Endothelial cell of umbilical vein (primary cell): ENCODE results near the gene FOCAD. TPM values are rescaled to one million over a fixed set of nuclear protein-coding genes. Genes with fewer than 3 reads are reported as not detected.
A peak's percentile ranks its signal among the peaks of the same experiment; 100 is the strongest.

ENCODE experiments used
- BruUV-seq: library from RNA; stranded (reverse); fragments of 400-500 nt; replicated peaks from 2 replicates; lab custom pipeline; 2021; lab: Mats Ljungman, UMichigan
- CTCF ChIA-PET: fragments of 300-600, 350-600 bp; sonication (Branson Sonifier 250); formaldehyde crosslinking; loops from one replicate; lab custom pipeline; 2021; ENCODE audit warnings: antibody characterized with exemption, inconsistent platforms; lab: Charles Lee
- POLR2A ChIA-PET: fragments of 300-600, 350-600 bp; sonication (Branson Sonifier 250); formaldehyde crosslinking; loops from one replicate; lab custom pipeline; 2021; ENCODE audit warnings: antibody characterized with exemption, inconsistent platforms; lab: Charles Lee
- DNase-seq: peaks from one replicate; pipeline ENCODE4 v3.0.0-alpha.2; 2011; ENCODE audit warnings: low read depth, low spot score
- FAIRE-seq: peaks from 2 replicates; lab custom pipeline; 2011; peaks lifted over from hg19 to GRCh38; lab: Jason Lieb, UNC
- H2AFZ ChIP-seq: 2 replicates; pipeline ENCODE4 v1.6.0; 2012; ENCODE audit warnings: low read depth, low read length, control low read depth, inconsistent platforms
- H3K27ac ChIP-seq: 2 replicates; pipeline ENCODE4 v1.5.1; 2011; ENCODE audit warnings: low read depth, mild to moderate bottlenecking, control low read depth, low read length, moderate library complexity; ENCODE audit not compliant: insufficient read depth
- H3K27me3 ChIP-seq, 2 experiments: 2 replicates each; pipeline versions ENCODE4 v1.6.0 to v1.6.1; 2011; ENCODE audit warnings: low read length in 2 of 2, mixed read lengths in 1 of 2; ENCODE audit not compliant: control insufficient read depth in 2 of 2, insufficient read depth in 2 of 2
- H3K36me3 ChIP-seq, 2 experiments: 2 replicates in 1 of 2; 3 replicates in 1 of 2; pipeline ENCODE4 v1.5.1; 2011; ENCODE audit warnings: low read length in 2 of 2, mild to moderate bottlenecking in 1 of 2, moderate library complexity in 1 of 2; ENCODE audit not compliant: control insufficient read depth in 2 of 2, insufficient read depth in 2 of 2; ENCODE audit errors: extremely low read depth in 1 of 2
- H3K4me1 ChIP-seq: 3 replicates; pipeline ENCODE4 v1.5.1; 2011; ENCODE audit warnings: mild to moderate bottlenecking, low read length; ENCODE audit not compliant: control insufficient read depth, insufficient read depth; ENCODE audit errors: extremely low read depth
- H3K4me2 ChIP-seq: 2 replicates; pipeline ENCODE4 v1.6.1; 2011; ENCODE audit warnings: low read length, control low read depth, mixed read lengths; ENCODE audit not compliant: insufficient read depth
- H3K4me3 ChIP-seq, 3 experiments: fragments of 200-600 bp in 1 of 3; sonication (generic), shearing (Covaris generic) in 1 of 3; replicated peaks in 1 of 3; 2 replicates each; pipeline ENCODE4 v1.5.1; 2011 to 2016; ENCODE audit warnings: control low read depth in 3 of 3, low read length in 3 of 3, mild to moderate bottlenecking in 2 of 3, inconsistent platforms in 1 of 3, low read depth in 1 of 3, moderate library complexity in 1 of 3; ENCODE audit not compliant: insufficient read depth in 1 of 3
- H3K79me2 ChIP-seq: 2 replicates; pipeline ENCODE4 v1.6.0; 2012; ENCODE audit warnings: low read length, inconsistent platforms; ENCODE audit not compliant: control insufficient read depth, insufficient read depth
- H3K9ac ChIP-seq: replicated peaks from 2 replicates; pipeline ENCODE3; 2011; ENCODE audit warnings: low read length, control low read depth; ENCODE audit not compliant: insufficient read depth; ENCODE audit errors: extremely low read depth
- H3K9me1 ChIP-seq: replicated peaks from 3 replicates; pipeline ENCODE4 v1.6.0; 2011; ENCODE audit warnings: mild to moderate bottlenecking, low read length; ENCODE audit not compliant: control insufficient read depth, insufficient read depth; ENCODE audit errors: extremely low read depth
- H3K9me3 ChIP-seq: replicated peaks from 2 replicates; pipeline ENCODE4 v1.5.1; 2012; ENCODE audit warnings: low read length, inconsistent platforms; ENCODE audit not compliant: control insufficient read depth, insufficient read depth
- H4K20me1 ChIP-seq: replicated peaks from 2 replicates; pipeline ENCODE3; 2011; ENCODE audit warnings: mild to moderate bottlenecking, low read length; ENCODE audit not compliant: control insufficient read depth, insufficient read depth; ENCODE audit errors: extremely low read depth
- CTCF ChIP-seq, 2 donors: IDR thresholded peaks; 1 replicate in 1 of 2; 2 replicates in 1 of 2; pipeline ENCODE4 v1.5.1; 2011; ENCODE audit warnings: low read length in 2 of 2, mild to moderate bottlenecking in 2 of 2, moderate library complexity in 2 of 2, control low read depth in 1 of 2, inconsistent platforms in 1 of 2, low read depth in 1 of 2; ENCODE audit not compliant: insufficient read depth in 1 of 2; ENCODE audit errors: extremely low read depth in 1 of 2
- EZH2 ChIP-seq: IDR thresholded peaks from 2 replicates; pipeline ENCODE4 v1.6.1; 2012; ENCODE audit warnings: borderline replicate concordance, low read depth, mild to moderate bottlenecking, moderate library complexity, low read length, inconsistent platforms; ENCODE audit not compliant: severe bottlenecking
- FOS ChIP-seq: IDR thresholded peaks from 2 replicates; pipeline ENCODE4 v1.6.1; 2011; ENCODE audit warnings: mild to moderate bottlenecking, low read length, moderate library complexity, borderline replicate concordance; ENCODE audit not compliant: insufficient read depth
- GATA2 ChIP-seq: IDR thresholded peaks from 2 replicates; pipeline ENCODE4 v1.7.0; 2011; ENCODE audit warnings: low read depth, mild to moderate bottlenecking, moderate library complexity, mixed read lengths, low read length; ENCODE audit not compliant: insufficient read length, insufficient read depth
- JUN ChIP-seq: IDR thresholded peaks from 2 replicates; pipeline ENCODE4 v1.6.1; 2011; ENCODE audit warnings: borderline replicate concordance, low read depth; ENCODE audit not compliant: insufficient read length, insufficient read depth
- MAX ChIP-seq: IDR thresholded peaks from 2 replicates; pipeline ENCODE4 v1.6.1; 2011; ENCODE audit not compliant: insufficient read depth, insufficient read length
- MYC ChIP-seq: IDR thresholded peaks from one replicate; pipeline ENCODE4 v1.6.1; 2011; ENCODE audit warnings: mild to moderate bottlenecking, low read depth, low read length
- POLR2A ChIP-seq: IDR thresholded peaks from 2 replicates; pipeline ENCODE4 v1.6.1; 2012; ENCODE audit warnings: low read depth, mild to moderate bottlenecking, control low read depth, low read length
- POLR2AphosphoS5 ChIP-seq: IDR thresholded peaks from 2 replicates; pipeline ENCODE4 v1.6.1; 2012; ENCODE audit warnings: low read depth, mild to moderate bottlenecking, control low read depth, low read length, moderate library complexity; ENCODE audit not compliant: insufficient read depth
- dilution Hi-C: fragments of 300-500 bp; cut with MboI; formaldehyde crosslinking; loops from one replicate; pipeline ENCODE4 v1.15.0; 2019; ENCODE audit warnings: low sequenced_read_pairs; ENCODE audit not compliant: extremely low pct_ligation_motif_present
- intact Hi-C: fragments of 100-400 bp; cut with micrococcal nuclease; formaldehyde crosslinking; loops from one replicate; pipeline ENCODE4 v1.10.0; 2022
- polyA plus RNA-seq, 4 experiments: library from polyadenylated mRNA; depleted of rRNA in 3 of 4; stranded (reverse) in 3 of 4; unstranded in 1 of 4; fragments of >200 nt; gene quantifications; 2 replicates each; pipeline versions ENCODE4 v1.2.1 to v1.2.3, GENCODE V29; 2011 to 2012; ENCODE audit warnings: missing spikeins in 1 of 4
- total RNA-seq: library from RNA; stranded (reverse); gene quantifications from 2 replicates; pipeline ENCODE4 v1.2.3, GENCODE V29; 2021

FOCAD gene
- total and polyA plus RNA-seq, 2 donors (not counting 3 experiments of a cell fraction or from before 2014, with no cell fraction given) = 26.7 to 66.9 TPM

DNA sequence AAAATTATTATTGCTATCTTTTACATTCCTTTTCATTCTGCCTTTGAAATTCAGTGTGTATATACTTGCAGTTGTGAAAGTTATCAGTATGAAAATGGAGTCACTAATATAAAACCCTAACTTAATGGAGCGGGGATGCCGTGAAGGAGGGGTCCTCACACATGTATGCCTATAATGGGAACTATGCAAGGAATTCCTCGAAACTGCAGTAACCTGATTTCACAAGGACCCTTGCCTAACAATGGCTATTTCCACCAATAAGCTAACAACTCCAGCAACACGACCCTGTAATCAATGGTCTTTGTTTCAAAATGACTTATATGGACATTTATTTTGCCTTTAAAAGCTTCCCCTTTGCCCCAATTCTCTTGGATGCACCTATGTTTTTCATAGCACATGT, 49.2 kb upstream of the FOCAD start:
- POLR2A ChIA-PET = interaction anchor here (0.6 kb wide), 1 partner anchor 1051 kb away, joined by 7 read pairs; no protein-coding TSS in a partner anchor
- intact Hi-C loops = no loop called here

DNA sequence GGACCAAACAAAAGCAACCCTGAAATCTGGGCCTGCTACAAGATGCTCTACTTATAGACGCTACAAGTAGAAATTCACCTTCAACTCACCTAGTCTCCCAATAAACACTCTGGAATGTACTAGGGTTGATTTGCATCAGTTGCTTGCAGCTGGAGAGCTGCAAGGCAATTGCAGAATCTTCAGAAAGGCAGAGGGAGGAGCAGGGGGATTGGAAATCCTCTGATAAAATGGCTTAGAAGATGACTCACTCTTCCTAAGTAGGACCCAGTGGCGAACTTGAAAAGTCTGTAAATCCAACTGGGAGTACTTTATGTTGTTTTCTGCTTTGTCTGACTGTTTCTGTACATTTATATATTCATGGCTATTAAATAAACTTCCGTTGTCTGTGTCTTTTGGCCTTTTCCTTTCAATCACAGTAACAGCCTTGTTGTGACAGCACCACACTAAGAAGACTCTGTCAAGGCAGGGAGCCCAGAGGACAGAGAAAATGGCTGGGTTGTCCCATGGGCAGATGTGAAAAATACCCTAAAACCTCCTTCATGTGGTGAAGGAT, 47.1 kb upstream of the FOCAD start:
- Histone ChIP-seq H4K20me1 (no peaks in the 10 kb centered on the region), H3K4me2 (no peak overlapping the region), H3K36me3 (no peaks in the 10 kb centered on the region), H3K4me3 (no peak overlapping the region), H3K4me1 (no peaks in the 10 kb centered on the region), H2AFZ (no peak overlapping the region), H3K9me3 (no peaks in the 10 kb centered on the region), H3K27me3 (no peaks in the 10 kb centered on the region), H3K9ac (no peak overlapping the region), H3K79me2 (no peaks in the 10 kb centered on the region), H3K27ac (no peak overlapping the region), H3K9me1 (no peaks in the 10 kb centered on the region)
- TF ChIP-seq EZH2 = no peak
- no peak for TF ChIP-seq GATA2
- TF ChIP-seq FOS = peak; percentile 46
- TF ChIP-seq JUN = no peak
- no peak for TF ChIP-seq POLR2A
- TF ChIP-seq MYC = no peak
- no peak for TF ChIP-seq MAX
- TF ChIP-seq CTCF (IDR thresholded peaks at IDR 0.05; ENCODE audit: extremely low read depth in 1 of 2, insufficient read depth in 1 of 2, low read depth in 1 of 2, low read length in 2 of 2) = no peak
- no peak for DNase-seq
- intact Hi-C loops = no loop called here
- no peak for FAIRE-seq
- POLR2A ChIA-PET = no interaction called here
- CTCF ChIA-PET = no interaction called here
- BruUV-seq = no TSS peak
- dilution Hi-C loops = no loop called here

More for the DNA sequence above, 49.2 kb upstream of the FOCAD start:
- no peak overlapping the region for H3K4me2 ChIP-seq
- H4K20me1 ChIP-seq = no peaks in the 10 kb centered on the region
- no peaks in the 10 kb centered on the region for H3K9me1 ChIP-seq
- no peaks in the 10 kb centered on the region for H3K4me1 ChIP-seq
- H3K36me3 ChIP-seq = no peaks in the 10 kb centered on the region
- no peaks in the 10 kb centered on the region for H3K9me3 ChIP-seq
- no peaks in the 10 kb centered on the region for H3K27me3 ChIP-seq
- no peak overlapping the region for H3K4me3 ChIP-seq
- DNase-seq = no peak
- no peak overlapping the region for H3K27ac ChIP-seq
- H3K9ac ChIP-seq = no peak overlapping the region
- TF ChIP-seq MAX (no peak), FOS (no peak), POLR2AphosphoS5 (no peak), MYC (no peak), EZH2 (no peak)
- no TSS peak for BruUV-seq
- H3K79me2 ChIP-seq = no peaks in the 10 kb centered on the region
- dilution Hi-C loops = no loop called here
- FAIRE-seq = no peak
- H2AFZ ChIP-seq = no peak overlapping the region
- CTCF ChIA-PET = no interaction called here
